ENCODE measurements around the gene CYB5A.
"Not testable (repeated sequence)": the region's sequence is repeated elsewhere in the genome, so short reads cannot be mapped to it uniquely, and the experiment has no call there.

CYB5A gene

DNA sequence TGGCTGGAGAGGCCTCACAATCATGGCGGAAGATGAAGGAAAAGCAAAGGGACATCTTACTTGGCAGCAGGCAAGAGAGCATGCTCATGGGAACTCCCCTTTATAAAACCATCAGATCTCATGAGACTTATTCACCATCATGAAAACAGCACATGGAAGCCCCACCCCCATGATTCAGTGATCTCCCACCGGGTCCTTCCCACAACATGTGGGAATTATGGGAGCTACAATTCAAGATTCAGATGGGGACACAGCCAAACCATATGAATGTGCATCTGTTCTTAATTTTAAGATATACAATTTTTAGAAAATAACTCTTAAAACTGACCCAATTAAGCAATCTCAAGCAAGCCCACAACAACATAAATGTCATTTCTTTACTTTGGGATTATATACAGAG lies 36.4 kb upstream of the CYB5A start:
- H3K27ac ChIP-seq (ENCODE audit: low read depth, low read length) = no peak overlapping the region
- no peak overlapping the region for H2BK5ac ChIP-seq (ENCODE audit: low read depth, low read length, poor library complexity)
- H3K36me3 ChIP-seq (ENCODE audit: control insufficient read depth in 1 of 2, insufficient read depth in 2 of 2, low read length in 2 of 2) = no peaks in the 10 kb centered on the region
- no peak overlapping the region for H3K14ac ChIP-seq (ENCODE audit: low read length)
- no peaks in the 10 kb centered on the region for H3K27me3 ChIP-seq (ENCODE audit: insufficient read depth, low read length)
- no peak overlapping the region for H2BK12ac ChIP-seq (ENCODE audit: low read length)
- H3K9me3 ChIP-seq (ENCODE audit: insufficient read depth, low read depth, low read length) = no peaks in the 10 kb centered on the region
- no peak overlapping the region for H3K4ac ChIP-seq (ENCODE audit: low read depth, low read length)
- no peak overlapping the region for H3K18ac ChIP-seq (ENCODE audit: low read length)
- H3K4me3 ChIP-seq (ENCODE audit: low read depth, low read length) = no peak overlapping the region
- H3K79me1 ChIP-seq (ENCODE audit: low read length) = no peaks in the 10 kb centered on the region
- no peak overlapping the region for H2AK5ac ChIP-seq (ENCODE audit: low read length)
- no peak overlapping the region for H2BK120ac ChIP-seq (ENCODE audit: insufficient read depth, low read length, poor library complexity)
- no peaks in the 10 kb centered on the region for H3K4me1 ChIP-seq (ENCODE audit: control insufficient read depth in 1 of 2, insufficient read depth in 2 of 2, low read length in 2 of 2)
- H3K79me2 ChIP-seq (ENCODE audit: control insufficient read depth, insufficient read depth, low read length, poor library complexity) = no peaks in the 10 kb centered on the region
- no peak overlapping the region for H2AFZ ChIP-seq (ENCODE audit: insufficient read depth, low read length, poor library complexity)
- no peak overlapping the region for H4K8ac ChIP-seq (ENCODE audit: low read depth, low read length)
- no peak for DNase-seq
- H4K91ac ChIP-seq (ENCODE audit: low read depth, low read length) = no peak overlapping the region
- H3K23ac ChIP-seq (ENCODE audit: low read length) = no peak overlapping the region
- H3K4me2 ChIP-seq (ENCODE audit: low read length) = no peak overlapping the region
- no CpG with 5 or more reads among the region's 2 CpGs for WGBS (ENCODE audit: extremely low coverage, insufficient coverage, insufficient read length)
- no peak overlapping the region for H4K12ac ChIP-seq (ENCODE audit: low read depth, low read length)
- no peak overlapping the region for H3K9ac ChIP-seq (ENCODE audit: low read length)

DNA sequence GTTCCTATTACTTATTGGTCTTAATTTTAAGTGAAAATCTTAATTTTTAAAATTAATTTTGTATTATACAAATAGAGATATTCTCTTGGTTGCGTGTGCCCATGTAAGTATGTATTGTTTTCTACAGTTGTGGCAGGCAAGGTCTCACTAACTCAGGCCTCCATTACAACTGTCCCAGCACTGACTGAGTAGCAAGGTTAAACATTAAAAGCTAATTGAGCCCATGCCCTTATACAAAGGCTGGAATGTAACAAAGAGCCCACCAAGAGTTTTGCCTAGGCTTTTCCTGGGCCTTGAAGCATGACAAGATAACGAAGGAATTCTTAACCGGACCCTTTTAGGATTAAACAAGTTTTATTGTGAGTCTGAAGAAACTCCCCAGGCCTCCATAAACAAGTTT lies 35.0 kb upstream of the CYB5A start:
- H3K79me1 ChIP-seq (ENCODE audit: low read length); DNase-seq; H3K27ac ChIP-seq (ENCODE audit: low read depth, low read length); H3K9me3 ChIP-seq (ENCODE audit: insufficient read depth, low read depth, low read length); H2AK5ac ChIP-seq (ENCODE audit: low read length); H3K4me1 ChIP-seq (ENCODE audit: control insufficient read depth in 1 of 2, insufficient read depth in 2 of 2, low read length in 2 of 2); H3K36me3 ChIP-seq (ENCODE audit: control insufficient read depth in 1 of 2, insufficient read depth in 2 of 2, low read length in 2 of 2); H3K4ac ChIP-seq (ENCODE audit: low read depth, low read length); H3K79me2 ChIP-seq (ENCODE audit: control insufficient read depth, insufficient read depth, low read length, poor library complexity); H3K4me3 ChIP-seq (ENCODE audit: low read depth, low read length); H3K14ac ChIP-seq (ENCODE audit: low read length); H3K18ac ChIP-seq (ENCODE audit: low read length); H4K8ac ChIP-seq (ENCODE audit: low read depth, low read length); H3K9ac ChIP-seq (ENCODE audit: low read length); H3K27me3 ChIP-seq (ENCODE audit: insufficient read depth, low read length); H4K12ac ChIP-seq (ENCODE audit: low read depth, low read length); H2BK120ac ChIP-seq (ENCODE audit: insufficient read depth, low read length, poor library complexity); H3K4me2 ChIP-seq (ENCODE audit: low read length); H2AFZ ChIP-seq (ENCODE audit: insufficient read depth, low read length, poor library complexity); H4K91ac ChIP-seq (ENCODE audit: low read depth, low read length); H3K23ac ChIP-seq (ENCODE audit: low read length); H2BK12ac ChIP-seq (ENCODE audit: low read length); H2BK5ac ChIP-seq (ENCODE audit: low read depth, low read length, poor library complexity): not testable (repeated sequence)
- WGBS (ENCODE audit: extremely low coverage, insufficient coverage, insufficient read length) = no CpG with 5 or more reads among the region's 3 CpGs

DNA sequence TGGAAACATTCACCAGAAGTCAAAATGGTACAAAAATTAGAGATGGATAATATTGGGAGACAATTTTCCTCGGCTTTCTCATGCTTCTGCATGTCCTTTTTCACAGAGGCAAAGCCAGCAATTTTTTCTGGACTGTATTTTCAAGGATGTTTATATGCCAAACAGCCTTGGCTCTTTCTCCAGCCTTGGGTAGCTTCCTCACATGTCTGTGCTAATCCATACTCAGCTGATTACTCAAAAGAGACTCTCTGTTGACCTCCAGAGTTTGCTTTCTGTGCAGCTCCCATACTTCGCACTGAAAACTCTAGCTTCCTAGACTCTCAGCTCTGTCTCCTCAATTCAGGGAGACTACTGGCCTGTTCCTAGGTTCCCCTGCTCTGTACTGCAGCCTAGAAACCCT lies 34.5 kb upstream of the CYB5A start:
- Histone ChIP-seq H2AK5ac (ENCODE audit: low read length) (no peak overlapping the region), H4K12ac (ENCODE audit: low read depth, low read length) (no peak overlapping the region), H3K79me1 (ENCODE audit: low read length) (no peaks in the 10 kb centered on the region), H4K8ac (ENCODE audit: low read depth, low read length) (no peak overlapping the region), H3K79me2 (ENCODE audit: control insufficient read depth, insufficient read depth, low read length, poor library complexity) (no peaks in the 10 kb centered on the region), H3K4me1 (ENCODE audit: control insufficient read depth in 1 of 2, insufficient read depth in 2 of 2, low read length in 2 of 2) (no peaks in the 10 kb centered on the region), H3K36me3 (ENCODE audit: control insufficient read depth in 1 of 2, insufficient read depth in 2 of 2, low read length in 2 of 2) (no peaks in the 10 kb centered on the region), H2BK5ac (ENCODE audit: low read depth, low read length, poor library complexity) (no peak overlapping the region), H3K23ac (ENCODE audit: low read length) (no peak overlapping the region), H2BK120ac (ENCODE audit: insufficient read depth, low read length, poor library complexity) (no peak overlapping the region), H3K27me3 (ENCODE audit: insufficient read depth, low read length) (no peaks in the 10 kb centered on the region), H3K9ac (ENCODE audit: low read length) (no peak overlapping the region), H3K4me3 (ENCODE audit: low read depth, low read length) (no peak overlapping the region), H3K18ac (ENCODE audit: low read length) (no peak overlapping the region), H3K9me3 (ENCODE audit: insufficient read depth, low read depth, low read length) (no peaks in the 10 kb centered on the region), H3K4ac (ENCODE audit: low read depth, low read length) (no peak overlapping the region), H2BK12ac (ENCODE audit: low read length) (no peak overlapping the region), H3K14ac (ENCODE audit: low read length) (no peak overlapping the region), H3K4me2 (ENCODE audit: low read length) (no peak overlapping the region), H4K91ac (ENCODE audit: low read depth, low read length) (no peak overlapping the region), H2AFZ (ENCODE audit: insufficient read depth, low read length, poor library complexity) (no peak overlapping the region), H3K27ac (ENCODE audit: low read depth, low read length) (no peak overlapping the region)
- no peak for DNase-seq
- WGBS (ENCODE audit: extremely low coverage, insufficient coverage, insufficient read length) = no CpG with 5 or more reads among the region's 2 CpGs

DNA sequence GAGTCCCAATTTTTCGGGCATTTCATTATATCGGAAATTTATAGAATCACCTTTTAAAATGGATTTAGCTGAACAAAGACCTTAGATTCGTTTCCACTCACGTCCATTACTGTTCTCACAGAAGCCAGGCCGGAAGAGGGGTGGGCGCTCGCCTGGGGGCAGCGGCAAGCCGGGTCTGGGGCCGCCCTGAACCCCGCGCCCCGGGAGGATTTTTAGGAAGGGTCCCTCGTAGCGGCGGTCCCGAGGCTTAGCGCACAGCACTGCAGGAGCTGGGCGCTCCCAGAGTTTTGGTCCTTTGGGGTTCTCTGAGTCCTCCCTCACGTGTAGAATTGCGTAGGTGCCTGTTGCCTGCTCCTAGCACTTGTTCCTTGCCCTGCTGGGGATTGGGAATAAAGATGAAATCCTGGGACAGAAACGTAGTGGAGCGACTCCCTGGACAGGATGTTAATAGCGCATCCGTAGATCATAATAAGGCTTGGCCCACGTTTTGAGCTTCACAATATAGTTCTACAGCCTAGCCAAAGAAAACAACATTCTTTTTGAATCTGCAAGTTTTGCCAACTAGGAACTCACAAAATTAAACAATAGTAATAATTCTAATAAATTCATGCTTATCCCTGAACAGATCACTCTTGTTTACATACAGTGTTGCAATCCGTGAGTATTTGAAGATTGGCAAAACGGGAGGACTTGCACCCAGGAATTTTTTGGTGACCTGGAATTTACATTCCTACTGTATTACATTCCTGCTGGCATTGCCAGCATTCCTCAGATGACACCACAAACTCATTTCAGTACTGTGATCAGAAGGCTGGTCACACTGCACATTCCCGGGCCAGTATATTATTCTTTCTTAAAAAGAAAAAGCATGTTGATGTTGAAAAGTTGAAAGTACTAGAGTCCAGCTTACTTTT lies 24.8 kb upstream of the CYB5A start:
- peaks cover 4% of the 10 kb centered on the region for H3K79me1 ChIP-seq (ENCODE audit: low read length)
- peak overlapping the region; percentile 52 for H4K8ac ChIP-seq (ENCODE audit: low read depth, low read length)
- peak overlapping the region; percentile 27 for H2BK120ac ChIP-seq (ENCODE audit: insufficient read depth, low read length, poor library complexity)
- no peak overlapping the region for H3K27ac ChIP-seq (ENCODE audit: low read depth, low read length)
- H3K79me2 ChIP-seq (ENCODE audit: control insufficient read depth, insufficient read depth, low read length, poor library complexity) = no peaks in the 10 kb centered on the region
- peak overlapping the region; percentile 18 for H2AK5ac ChIP-seq (ENCODE audit: low read length)
- H3K14ac ChIP-seq (ENCODE audit: low read length) = peak overlapping the region; percentile 35
- no peak overlapping the region for H3K23ac ChIP-seq (ENCODE audit: low read length)
- H3K9me3 ChIP-seq (ENCODE audit: insufficient read depth, low read depth, low read length) = peaks cover 5% of the 10 kb centered on the region
- peaks cover 4% of the 10 kb centered on the region in 2 experiments for H3K4me1 ChIP-seq (ENCODE audit: control insufficient read depth in 1 of 2, insufficient read depth in 2 of 2, low read length in 2 of 2)
- no peak overlapping the region for H3K4me2 ChIP-seq (ENCODE audit: low read length)
- H2BK5ac ChIP-seq (ENCODE audit: low read depth, low read length, poor library complexity) = peak overlapping the region; percentile 4
- no peak overlapping the region for H2AFZ ChIP-seq (ENCODE audit: insufficient read depth, low read length, poor library complexity)
- H3K4ac ChIP-seq (ENCODE audit: low read depth, low read length) = no peak overlapping the region
- peak overlapping the region; percentile 11 for H2BK12ac ChIP-seq (ENCODE audit: low read length)
- no peak overlapping the region for H3K4me3 ChIP-seq (ENCODE audit: low read depth, low read length)
- H4K91ac ChIP-seq (ENCODE audit: low read depth, low read length) = peak overlapping the region; percentile 86
- no peaks in the 10 kb centered on the region for H3K36me3 ChIP-seq (ENCODE audit: control insufficient read depth in 1 of 2, insufficient read depth in 2 of 2, low read length in 2 of 2)
- WGBS (ENCODE audit: extremely low coverage, insufficient coverage, insufficient read length) = no CpG with 5 or more reads among the region's 29 CpGs
- peak overlapping the region; percentile 55 for H3K18ac ChIP-seq (ENCODE audit: low read length)
- no peak overlapping the region for H3K9ac ChIP-seq (ENCODE audit: low read length)
- H3K27me3 ChIP-seq (ENCODE audit: insufficient read depth, low read length) = no peaks in the 10 kb centered on the region
- H4K12ac ChIP-seq (ENCODE audit: low read depth, low read length) = no peak overlapping the region
- DNase-seq = peak in 1 of 2 donors; percentile 56
